WERI-Rb-1 (cell line): ENCODE results near the gene NDE1.

Experiments used
- DNase-seq: peaks from one replicate; pipeline ENCODE4 v3.0.0-alpha.2; 2020
- H3K27ac ChIP-seq: fragments of 250-450 bp; sonication (Bioruptor Pico); 2 replicates; pipeline ENCODE4 v1.5.1; 2020; ENCODE audit warnings: mild to moderate bottlenecking, moderate library complexity
- H3K27me3 ChIP-seq: fragments of 250-450 bp; sonication (Bioruptor Pico); 2 replicates; pipeline ENCODE4 v1.5.1; 2021; ENCODE audit warnings: mild to moderate bottlenecking, low read depth, moderate library complexity; ENCODE audit not compliant: insufficient read depth, severe bottlenecking
- H3K36me3 ChIP-seq: fragments of 250-450 bp; sonication (Bioruptor Pico); 2 replicates; pipeline ENCODE4 v1.5.1; 2020; ENCODE audit warnings: mild to moderate bottlenecking, moderate library complexity
- H3K4me3 ChIP-seq: 2 replicates; pipeline ENCODE4 v1.5.1; 2011; ENCODE audit warnings: low read depth, mild to moderate bottlenecking, control low read depth, low read length
- H3K9me3 ChIP-seq: fragments of 250-450 bp; sonication (Bioruptor Pico); 2 replicates; pipeline ENCODE4 v1.5.1; 2021; ENCODE audit warnings: mild to moderate bottlenecking, moderate library complexity; ENCODE audit not compliant: severe bottlenecking
- CTCF ChIP-seq: IDR thresholded peaks from 2 replicates; pipeline ENCODE4 v1.5.1; 2011; ENCODE audit warnings: low read depth, mild to moderate bottlenecking, control low read depth, inconsistent platforms, low read length

NDE1 gene

GRCh38 chr16:15650019-15650697 is at the start of gene NDE1:
Gene NDE1 (plus strand): TSS chr16:15650245. CDS start chr16:15664779, 14,534 bp downstream.
- peak; percentile 92 for DNase-seq
- H3K4me3 ChIP-seq = peak within 1 kb of the TSS; percentile 87
- H3K27ac ChIP-seq = peak within 1 kb of the TSS; percentile 72
- peaks cover 12% of the 10 kb centered on the region for H3K36me3 ChIP-seq
- no peak for TF ChIP-seq CTCF
- H3K9me3 ChIP-seq = no peaks in the 10 kb centered on the region
- H3K27me3 ChIP-seq = no peaks in the 10 kb centered on the region

GRCh38 chr16:15601212-15601879 is 48.7 kb upstream of the NDE1 start:
- DNase-seq = no peak
- no peaks in the 10 kb centered on the region for H3K9me3 ChIP-seq
- H3K4me3 ChIP-seq = no peak overlapping the region
- H3K27me3 ChIP-seq = no peaks in the 10 kb centered on the region
- no peak overlapping the region for H3K27ac ChIP-seq
- H3K36me3 ChIP-seq = peaks cover 90% of the 10 kb centered on the region
- TF ChIP-seq CTCF = no peak

GRCh38 chr16:15602285-15603044 is 47.6 kb upstream of the NDE1 start:
- Histone ChIP-seq H3K36me3 (peaks cover 90% of the 10 kb centered on the region), H3K9me3 (no peaks in the 10 kb centered on the region), H3K4me3 (no peak overlapping the region), H3K27me3 (no peaks in the 10 kb centered on the region), H3K27ac (no peak overlapping the region)
- no peak for TF ChIP-seq CTCF
- no peak for DNase-seq

GRCh38 chr16:15604460-15605440 is 45.3 kb upstream of the NDE1 start:
- DNase-seq = no peak
- Histone ChIP-seq H3K27ac (no peak overlapping the region), H3K4me3 (no peak overlapping the region), H3K27me3 (no peaks in the 10 kb centered on the region), H3K36me3 (peaks cover 94% of the 10 kb centered on the region), H3K9me3 (no peaks in the 10 kb centered on the region)
- no peak for TF ChIP-seq CTCF

- DNase-seq = no peak
- Histone ChIP-seq H3K36me3 (peaks cover 94% of the 10 kb centered on the region), H3K27me3 (no peaks in the 10 kb centered on the region), H3K4me3 (no peak overlapping the region), H3K27ac (no peak overlapping the region), H3K9me3 (no peaks in the 10 kb centered on the region)
- no peak for TF ChIP-seq CTCF
Measured at GRCh38 chr16:15605839-15606517, 44.1 kb upstream of the NDE1 start.
